MCF 10A (cell line): Measurements from ENCODE around the gene SPDYE18. TPM values are rescaled to one million over a fixed set of nuclear protein-coding genes. Genes with fewer than 3 reads are reported as not detected.
"Not testable (repeated sequence)": the region's sequence is repeated elsewhere in the genome, so short reads cannot be mapped to it uniquely, and the experiment has no call there.

Experiments used
- BruUV-seq: library from RNA; stranded (reverse); fragments of 400-500 nt; replicated peaks from 2 replicates; lab custom pipeline; 2021; lab: Mats Ljungman, UMichigan
- CTCF ChIA-PET: fragments of 300-600 bp; sonication (Branson Sonifier 250); formaldehyde crosslinking; extraction: SDS; loops from one replicate; lab custom pipeline; 2021; ENCODE audit warnings: antibody characterized with exemption, inconsistent platforms; lab: Yijun Ruan, JAX
- POLR2A ChIA-PET: fragments of 300-600, 350-650 bp; sonication (Branson Sonifier 250); formaldehyde crosslinking; extraction: SDS; loops from one replicate; lab custom pipeline; 2020; ENCODE audit warnings: antibody characterized with exemption, inconsistent platforms; lab: Yijun Ruan, JAX
- DNase-seq: peaks from one replicate; pipeline ENCODE4 v3.0.0-alpha.2; 2018; ENCODE audit not compliant: unreplicated experiment
- H3K27ac Mint-ChIP-seq: one replicate; pipeline ENCODE4 v1.8.0; 2022; ENCODE audit warnings: mild to moderate bottlenecking, low read depth, mixed read lengths; ENCODE audit not compliant: unreplicated experiment
- H3K27me3 Mint-ChIP-seq: one replicate; pipeline ENCODE4 v1.8.0; 2022; ENCODE audit warnings: mixed read lengths; ENCODE audit not compliant: insufficient read depth, unreplicated experiment
- H3K36me3 Mint-ChIP-seq: one replicate; pipeline ENCODE4 v1.8.0; 2022; ENCODE audit warnings: mild to moderate bottlenecking, moderate library complexity, mixed read lengths; ENCODE audit not compliant: insufficient read depth, unreplicated experiment
- H3K4me1 Mint-ChIP-seq: one replicate; pipeline ENCODE4 v1.8.0; 2022; ENCODE audit warnings: mixed read lengths; ENCODE audit not compliant: insufficient read depth, unreplicated experiment
- H3K4me3 Mint-ChIP-seq: one replicate; pipeline ENCODE4 v1.8.0; 2022; ENCODE audit warnings: mild to moderate bottlenecking, moderate library complexity, mixed read lengths; ENCODE audit not compliant: unreplicated experiment
- H3K9me3 Mint-ChIP-seq: one replicate; pipeline ENCODE4 v1.8.0; 2022; ENCODE audit warnings: mixed read lengths; ENCODE audit not compliant: unreplicated experiment
- intact Hi-C: fragments of 100-400 bp; cut with micrococcal nuclease; formaldehyde crosslinking; loops from 2 replicates; pipeline ENCODE4 v1.14.1; 2022
- total RNA-seq: library from RNA; stranded (reverse); gene quantifications from 2 replicates; pipeline ENCODE4 v1.2.3, GENCODE V29; 2022

The SPDYE18 gene
- total RNA-seq, 1 experiment from 2014 or later, result 0.96 TPM

- H3K4me3 Mint-ChIP-seq, DNase-seq, H3K4me1 Mint-ChIP-seq, H3K9me3 Mint-ChIP-seq, H3K36me3 Mint-ChIP-seq, intact Hi-C loops, H3K27ac Mint-ChIP-seq, BruUV-seq, CTCF ChIA-PET, POLR2A ChIA-PET, H3K27me3 Mint-ChIP-seq: not testable (repeated sequence)
Measured at GRCh38 chr7:77026349-77026748, 36.0 kb downstream of the SPDYE18 start.

GRCh38 chr7:77010074-77010680 is 52.2 kb downstream of the SPDYE18 start:
- H3K36me3 Mint-ChIP-seq, CTCF ChIA-PET, H3K4me1 Mint-ChIP-seq, H3K27me3 Mint-ChIP-seq, BruUV-seq, H3K4me3 Mint-ChIP-seq, POLR2A ChIA-PET, intact Hi-C loops, H3K9me3 Mint-ChIP-seq: not testable (repeated sequence)
- DNase-seq, result peak; percentile 74
- H3K27ac Mint-ChIP-seq, result peak overlapping the region; percentile 77

- DNase-seq, result peak; percentile 97
- peak overlapping the region; percentile 21 for H3K4me3 Mint-ChIP-seq
- BruUV-seq, POLR2A ChIA-PET, H3K27me3 Mint-ChIP-seq, H3K36me3 Mint-ChIP-seq, CTCF ChIA-PET, H3K4me1 Mint-ChIP-seq, H3K9me3 Mint-ChIP-seq, intact Hi-C loops: not testable (repeated sequence)
- H3K27ac Mint-ChIP-seq, result peak overlapping the region; percentile 88
Measured at GRCh38 chr7:77008000-77008399, 54.4 kb downstream of the SPDYE18 start.

- POLR2A ChIA-PET, result not testable (repeated sequence)
- H3K36me3 Mint-ChIP-seq, result peaks cover 15% of the 10 kb centered on the region
Measured at GRCh38 chr7:77006127-77007110, 55.9 kb downstream of the SPDYE18 start.

GRCh38 chr7:77005461-77006057 is 56.8 kb downstream of the SPDYE18 start:
- H3K9me3 Mint-ChIP-seq, CTCF ChIA-PET, BruUV-seq, DNase-seq, H3K27me3 Mint-ChIP-seq, H3K27ac Mint-ChIP-seq, H3K4me3 Mint-ChIP-seq, intact Hi-C loops, H3K4me1 Mint-ChIP-seq: not testable (repeated sequence)
- POLR2A ChIA-PET, result interaction anchor here (0.6 kb wide), 1 partner anchor 496 kb away, joined by 3 read pairs; no protein-coding TSS in a partner anchor
- peaks cover 24% of the 10 kb centered on the region for H3K36me3 Mint-ChIP-seq

More at GRCh38 chr7:77006127-77007110, 55.9 kb downstream of the SPDYE18 start:
- CTCF ChIA-PET, H3K9me3 Mint-ChIP-seq, H3K27me3 Mint-ChIP-seq, H3K4me3 Mint-ChIP-seq, BruUV-seq, intact Hi-C loops, H3K4me1 Mint-ChIP-seq: not testable (repeated sequence)
- peak overlapping the region; percentile 54 for H3K27ac Mint-ChIP-seq
- peak; percentile 49 for DNase-seq

GRCh38 chr7:77004151-77004550 is 58.2 kb downstream of the SPDYE18 start:
- H3K4me3 Mint-ChIP-seq, BruUV-seq, H3K27me3 Mint-ChIP-seq, CTCF ChIA-PET, intact Hi-C loops, POLR2A ChIA-PET, DNase-seq, H3K4me1 Mint-ChIP-seq, H3K9me3 Mint-ChIP-seq, H3K27ac Mint-ChIP-seq: not testable (repeated sequence)
- peaks cover 24% of the 10 kb centered on the region for H3K36me3 Mint-ChIP-seq

- POLR2A ChIA-PET, intact Hi-C loops, DNase-seq, BruUV-seq, H3K27me3 Mint-ChIP-seq, H3K27ac Mint-ChIP-seq, H3K9me3 Mint-ChIP-seq, H3K4me3 Mint-ChIP-seq, CTCF ChIA-PET, H3K4me1 Mint-ChIP-seq: not testable (repeated sequence)
- H3K36me3 Mint-ChIP-seq, result peaks cover 24% of the 10 kb centered on the region
Measured at GRCh38 chr7:77003241-77003640, 59.1 kb downstream of the SPDYE18 start.

GRCh38 chr7:77002678-77003233 is 59.6 kb downstream of the SPDYE18 start:
- H3K27me3 Mint-ChIP-seq, DNase-seq, H3K9me3 Mint-ChIP-seq, H3K4me3 Mint-ChIP-seq, BruUV-seq, POLR2A ChIA-PET, CTCF ChIA-PET, H3K27ac Mint-ChIP-seq, intact Hi-C loops, H3K4me1 Mint-ChIP-seq: not testable (repeated sequence)
- peaks cover 19% of the 10 kb centered on the region for H3K36me3 Mint-ChIP-seq
